HCT116 (cell line): Measurements from ENCODE around the gene ACSL3. TPM values are rescaled to one million over a fixed set of nuclear protein-coding genes. Genes with fewer than 3 reads are reported as not detected.

ENCODE experiments used
- ATAC-seq: fragments of 200-7000 bp; cut with Tn5 transposase; 2 replicates; pipeline ENCODE4 v1.9.1; 2020; ENCODE audit warnings: mild to moderate bottlenecking, moderate library complexity
- BruUV-seq: library from RNA; stranded (reverse); fragments of 400-500 nt; replicated peaks from 2 replicates; lab custom pipeline; 2021; lab: Mats Ljungman, UMichigan
- CTCF ChIA-PET: fragments of 300-600 bp; sonication (Branson Sonifier 250); formaldehyde crosslinking; loops from one replicate; lab custom pipeline; 2021; ENCODE audit warnings: antibody characterized with exemption; lab: Charles Lee
- POLR2A ChIA-PET: fragments of 300-600, 350-600 bp; sonication (Branson Sonifier 250); formaldehyde crosslinking; loops from one replicate; lab custom pipeline; 2021; ENCODE audit warnings: antibody characterized with exemption; lab: Charles Lee
- RAD21 ChIA-PET, 2 experiments: fragments of 300-600 bp; sonication (Branson Sonifier 250); formaldehyde crosslinking; loops; one replicate each; lab custom pipeline; 2023; ENCODE audit warnings: low total read pairs in 2 of 2; ENCODE audit not compliant: uncharacterized antibody in 2 of 2, unreplicated experiment in 2 of 2, low non-redundant PET in 1 of 2; lab: Charles Lee
- DNase-seq: peaks from one replicate; pipeline ENCODE4 v3.0.0-alpha.2; 2010; ENCODE audit warnings: low read depth, low spot score
- H2AFZ ChIP-seq: fragments of 200-600 bp; shearing (Covaris generic), sonication (generic); 2 replicates; pipeline ENCODE4 v1.6.1; 2017; ENCODE audit warnings: low read depth, mixed run types, mixed read lengths, antibody characterized with exemption, low read length; ENCODE audit not compliant: poor library complexity, severe bottlenecking
- H3K27ac ChIP-seq: 2 replicates; pipeline ENCODE4 v1.5.1; 2012; ENCODE audit warnings: low read depth, low read length
- H3K27me3 ChIP-seq: fragments of 200-600 bp; sonication (generic); 2 replicates; pipeline ENCODE4 v1.6.1; 2016; ENCODE audit warnings: mixed run types, low read length, mixed read lengths; ENCODE audit not compliant: insufficient read depth
- H3K36me3 ChIP-seq, 2 experiments: fragments of 200-500 bp in 1 of 2; fragments of 200-600 bp in 1 of 2; sonication (Bioruptor generic) in 1 of 2; sonication (generic) in 1 of 2; 2 replicates each; pipeline versions ENCODE4 v1.5.1 to v1.6.1; 2014 to 2016; ENCODE audit warnings: low read length in 2 of 2, inconsistent platforms in 1 of 2, mixed read lengths in 1 of 2, mixed run types in 1 of 2; ENCODE audit not compliant: insufficient read depth in 2 of 2, control insufficient read depth in 1 of 2
- H3K4me1 ChIP-seq, 2 experiments: fragments of 200-600 bp in 1 of 2; sonication (generic) in 1 of 2; 2 replicates each; pipeline versions ENCODE4 v1.5.1 to v1.6.1; 2012 to 2017; ENCODE audit warnings: low read length in 2 of 2, inconsistent platforms in 1 of 2, mild to moderate bottlenecking in 1 of 2, mixed read lengths in 1 of 2, mixed run types in 1 of 2, moderate library complexity in 1 of 2; ENCODE audit not compliant: insufficient read depth in 2 of 2, control insufficient read depth in 1 of 2
- H3K4me2 ChIP-seq: fragments of 200-600 bp; sonication (generic); 2 replicates; pipeline ENCODE4 v1.6.1; 2017; ENCODE audit warnings: mixed run types, low read length, mixed read lengths
- H3K4me3 ChIP-seq, 2 experiments: fragments of 200-600 bp in 1 of 2; sonication (generic) in 1 of 2; replicated peaks in 1 of 2; 2 replicates each; pipeline ENCODE4 v1.5.1; 2011 to 2016; ENCODE audit warnings: low read length in 2 of 2, control low read depth in 1 of 2, low read depth in 1 of 2, mild to moderate bottlenecking in 1 of 2, mixed read lengths in 1 of 2, mixed run types in 1 of 2
- H3K79me2 ChIP-seq: fragments of 200-600 bp; sonication (generic); 2 replicates; pipeline ENCODE4 v1.6.1; 2017; ENCODE audit warnings: mild to moderate bottlenecking, mixed run types, low read length, moderate library complexity, mixed read lengths; ENCODE audit not compliant: insufficient read depth
- H3K9ac ChIP-seq: fragments of 200-600 bp; sonication (generic); 2 replicates; pipeline ENCODE4 v1.6.1; 2016; ENCODE audit warnings: low read length, mixed read lengths
- H3K9me2 ChIP-seq: fragments of 200-600 bp; sonication (generic), shearing (Covaris generic); 2 replicates; pipeline ENCODE4 v1.6.1; 2017; ENCODE audit warnings: mixed run types, mild to moderate bottlenecking, moderate library complexity; ENCODE audit not compliant: insufficient read depth
- H3K9me3 ChIP-seq, 2 experiments: fragments of 200-500 bp in 1 of 2; fragments of 200-600 bp in 1 of 2; sonication (Bioruptor generic) in 1 of 2; sonication (generic) in 1 of 2; 2 replicates each; pipeline ENCODE4 v1.6.1; 2014 to 2017; ENCODE audit warnings: low read length in 2 of 2, mixed read lengths in 2 of 2, inconsistent platforms in 1 of 2, low read depth in 1 of 2, mild to moderate bottlenecking in 1 of 2, mixed run types in 1 of 2, moderate library complexity in 1 of 2; ENCODE audit not compliant: control insufficient read depth in 1 of 2, insufficient read depth in 1 of 2
- H4K20me1 ChIP-seq: fragments of 200-600 bp; sonication (generic), shearing (Covaris generic); 2 replicates; pipeline ENCODE4 v1.6.1; 2017; ENCODE audit warnings: mixed run types, mild to moderate bottlenecking, moderate library complexity; ENCODE audit not compliant: insufficient read depth
- ATF3 ChIP-seq: IDR thresholded peaks from 2 replicates; pipeline ENCODE4 v1.6.1; 2012
- CBX3 ChIP-seq: IDR thresholded peaks from 2 replicates; pipeline ENCODE4 v1.6.1; 2012; ENCODE audit warnings: low read depth
- EGR1 ChIP-seq: IDR thresholded peaks from 2 replicates; pipeline ENCODE4 v1.6.1; 2012; ENCODE audit warnings: low read depth
- ELF1 ChIP-seq: IDR thresholded peaks from 2 replicates; pipeline ENCODE4 v1.6.1; 2012; ENCODE audit warnings: low read depth, borderline replicate concordance
- EZH2 ChIP-seq: fragments of 200-600 bp; sonication (generic); IDR thresholded peaks from 2 replicates; pipeline ENCODE4 v1.6.1; 2017; ENCODE audit warnings: antibody characterized with exemption, mixed run types
- EZH2phosphoT487 ChIP-seq: fragments of 200-600 bp; IDR thresholded peaks from 2 replicates; pipeline ENCODE4 v1.6.1; 2018; ENCODE audit warnings: antibody characterized with exemption, borderline replicate concordance
- FOSL1 ChIP-seq: IDR thresholded peaks from 2 replicates; pipeline ENCODE4 v1.6.1; 2012; ENCODE audit warnings: low read depth
- JUND ChIP-seq: IDR thresholded peaks from 2 replicates; pipeline ENCODE4 v1.6.1; 2012
- MAX ChIP-seq: IDR thresholded peaks from 2 replicates; pipeline ENCODE4 v1.6.1; 2012
- POLR2A ChIP-seq: IDR thresholded peaks from 2 replicates; pipeline ENCODE4 v1.7.0; 2011; ENCODE audit warnings: borderline replicate concordance; ENCODE audit not compliant: insufficient read depth, insufficient read length; ENCODE audit errors: extremely low read depth
- POLR2AphosphoS5 ChIP-seq: IDR thresholded peaks from 2 replicates; pipeline ENCODE4 v1.6.1; 2011; ENCODE audit warnings: mild to moderate bottlenecking, low read depth, low read length, moderate library complexity
- RAD21 ChIP-seq: IDR thresholded peaks from 2 replicates; pipeline ENCODE4 v1.6.1; 2012; ENCODE audit warnings: low read depth, mild to moderate bottlenecking
- REST ChIP-seq: IDR thresholded peaks from 2 replicates; pipeline ENCODE4 v1.6.1; 2012; ENCODE audit warnings: low read depth
- SIN3A ChIP-seq: IDR thresholded peaks from 2 replicates; pipeline ENCODE4 v1.6.1; 2012; ENCODE audit warnings: low read depth
- SRF ChIP-seq: IDR thresholded peaks from 2 replicates; pipeline ENCODE4 v1.6.1; 2012; ENCODE audit warnings: low read depth
- TCF7L2 ChIP-seq: IDR thresholded peaks from 2 replicates; pipeline ENCODE4 v1.7.0; 2011; ENCODE audit warnings: borderline replicate concordance, inconsistent platforms; ENCODE audit not compliant: insufficient read depth, insufficient read length; ENCODE audit errors: extremely low read depth
- YY1 ChIP-seq: IDR thresholded peaks from 2 replicates; pipeline ENCODE4 v1.6.1; 2011; ENCODE audit warnings: low read length, low read depth, moderate library complexity, mild to moderate bottlenecking; ENCODE audit not compliant: insufficient replicate concordance; ENCODE audit errors: extremely low read depth
- ZBTB33 ChIP-seq: IDR thresholded peaks from 2 replicates; pipeline ENCODE4 v1.6.1; 2011; ENCODE audit warnings: mild to moderate bottlenecking, low read length, moderate library complexity; ENCODE audit not compliant: insufficient replicate concordance; ENCODE audit errors: extremely low read depth
- ZFX ChIP-seq: fragments of 450-650 bp; IDR thresholded peaks from 2 replicates; pipeline ENCODE4 v1.6.1; 2017
- ZNF274 ChIP-seq: fragments of 200-500 bp; sonication (Bioruptor generic); IDR thresholded peaks from 2 replicates; pipeline ENCODE4 v1.6.1; 2014; ENCODE audit warnings: mild to moderate bottlenecking, low read depth, low read length, inconsistent platforms
- intact Hi-C: fragments of 100-400 bp; cut with micrococcal nuclease; formaldehyde crosslinking; loops from 2 replicates; pipeline ENCODE4 v1.10.0; 2022
- total RNA-seq: library from RNA; stranded (reverse); gene quantifications from one replicate; pipeline ENCODE4 v1.2.1, GENCODE V29; 2021; ENCODE audit not compliant: unreplicated experiment

ACSL3 gene
- total RNA-seq, 1 experiment from 2014 or later, result 142 TPM

DNA sequence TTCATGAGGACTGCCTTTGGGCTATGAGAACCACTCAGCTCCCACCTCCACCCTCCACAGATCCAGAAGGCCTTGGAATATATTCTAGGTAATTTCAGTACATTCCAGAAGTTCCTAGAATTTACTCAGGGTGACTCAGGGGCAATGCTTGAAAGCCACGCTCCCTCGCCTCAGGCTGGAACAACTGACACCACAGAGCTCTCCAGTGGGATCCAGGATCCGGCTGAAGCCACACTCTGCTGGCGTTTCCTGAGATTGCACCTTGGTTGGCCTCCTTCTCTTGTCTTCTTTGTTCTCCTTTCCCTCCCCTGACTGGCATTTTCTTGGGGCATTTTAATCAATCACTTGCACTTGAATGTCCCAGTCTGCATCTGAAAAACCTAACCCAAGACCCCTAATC is 98.5 kb downstream of the ACSL3 start (continued):
- TF ChIP-seq POLR2A (no peak), TCF7L2 (no peak), EZH2phosphoT487 (no peak)

- H3K27ac ChIP-seq, result no peak overlapping the region
- ChIA-PET RAD21 (no interaction called here), CTCF (interaction anchor here (0.9 to 2.0 kb wide), 2 partner anchors 57 to 251 kb away, joined by 3 to 5 read pairs; no protein-coding TSS in a partner anchor), POLR2A (no interaction called here)
- H3K9me2 ChIP-seq, result no peaks in the 10 kb centered on the region
- H2AFZ ChIP-seq, result no peak overlapping the region
- no peak overlapping the region for H3K9ac ChIP-seq
- no peak overlapping the region for H3K4me2 ChIP-seq
- no peaks in the 10 kb centered on the region for H3K36me3 ChIP-seq
- H3K4me1 ChIP-seq, result peaks cover 9 to 15% of the 10 kb centered on the region in 2 experiments; a peak in 3 of 4 replicates
- no peak overlapping the region for H3K4me3 ChIP-seq
- TF ChIP-seq ZBTB33 (no peak), SIN3A (no peak), CBX3 (no peak), REST (no peak), ZFX (no peak), ELF1 (no peak), YY1 (no peak), EZH2phosphoT487 (no peak), POLR2A (no peak), ATF3 (no peak), JUND (no peak), EGR1 (no peak), MAX (no peak), ZNF274 (no peak), SRF (no peak), EZH2 (no peak), POLR2AphosphoS5 (no peak), RAD21 (no peak), FOSL1 (no peak)
- no peaks in the 10 kb centered on the region for H4K20me1 ChIP-seq
- BruUV-seq, result no TSS peak
- no peaks in the 10 kb centered on the region for H3K27me3 ChIP-seq
- DNase-seq (no peak), ATAC-seq (no peak)
- intact Hi-C loops, result no loop called here
- H3K9me3 ChIP-seq, result no peaks in the 10 kb centered on the region
- H3K79me2 ChIP-seq, result no peaks in the 10 kb centered on the region
Observed at GRCh38 chr2:222960126-222960525, 99.3 kb downstream of the ACSL3 start.
